ENCODE measurements around the gene RCAN1. TPM values are rescaled to one million over a fixed set of nuclear protein-coding genes. Genes with fewer than 3 reads are reported as not detected.

Gene RCAN1
- total and polyA plus RNA-seq, 4 donors: 26.7 to 67.9 (median 46.7) TPM

DNA sequence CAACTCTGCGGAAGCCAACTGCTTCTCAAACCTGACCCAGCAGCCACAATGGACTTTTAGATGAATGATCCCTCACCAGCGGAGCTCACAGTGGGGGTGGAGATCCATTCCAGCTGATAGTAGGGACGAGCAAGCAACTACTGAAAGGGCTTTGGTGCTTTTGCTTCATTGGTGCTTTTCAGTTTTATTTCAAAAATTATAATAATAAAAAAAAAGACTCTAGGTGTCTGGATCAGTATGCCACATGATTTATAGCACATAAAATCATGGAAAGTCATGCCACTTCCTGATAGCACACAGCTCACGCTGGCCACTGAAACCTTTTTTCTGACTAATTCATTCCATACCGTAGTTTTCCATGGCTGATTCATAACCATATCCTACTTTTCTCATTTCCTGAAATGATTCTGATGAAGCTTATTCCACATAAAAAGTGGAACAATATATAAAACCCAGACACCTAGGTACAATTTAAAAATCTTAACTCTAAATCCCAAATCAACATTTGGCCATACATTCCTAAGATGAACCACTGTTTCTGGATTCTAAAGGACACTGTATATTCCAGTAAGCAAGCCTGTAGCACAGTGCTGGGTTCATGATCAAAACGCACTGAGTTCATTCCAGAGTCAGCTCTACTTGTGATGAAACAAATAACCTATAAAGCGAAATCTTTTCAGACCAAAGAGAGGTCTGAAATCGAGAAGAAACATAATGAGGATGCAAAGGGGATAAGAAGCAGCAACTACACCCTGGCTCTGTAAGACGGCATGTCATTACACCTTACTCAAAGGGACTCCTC is 61.6 kb downstream of the RCAN1 start:
- no peak for DNase-seq (ENCODE audit: low spot score)
- 76% methylated on average over 9 of the region's 9 CpGs for WGBS
- Histone ChIP-seq H3K9me3 (ENCODE audit: control insufficient read depth in 4 of 4, low read length in 3 of 4) (no peaks in the 10 kb centered on the region), H3K9ac (ENCODE audit: low read depth in 1 of 2, low read length in 2 of 2) (no peak overlapping the region), H3K27me3 (ENCODE audit: control insufficient read depth in 4 of 4, insufficient read depth in 4 of 4, low read length in 3 of 4) (no peaks in the 10 kb centered on the region), H3K36me3 (ENCODE audit: control insufficient read depth in 4 of 4, insufficient read depth in 3 of 4, low read depth in 1 of 4, low read length in 3 of 4) (no peaks in the 10 kb centered on the region), H3K27ac (ENCODE audit: low read depth in 1 of 2, low read length in 2 of 2) (peak overlapping the region in 1 of 2 donors; percentile 1), H3K4me3 (ENCODE audit: low read depth in 1 of 3, low read length in 3 of 3) (no peak overlapping the region), H3K4me1 (ENCODE audit: control insufficient read depth in 4 of 4, insufficient read depth in 4 of 4, low read length in 3 of 4) (no peaks in the 10 kb centered on the region)
- TF ChIP-seq HNF4A (conservative IDR thresholded peaks at IDR 0.05) (no peak), FOXA2 (IDR thresholded peaks at IDR 0.05) (no peak), YY1 (IDR thresholded peaks at IDR 0.05) (no peak), TAF1 (conservative IDR thresholded peaks at IDR 0.05) (no peak), GABPA (IDR thresholded peaks at IDR 0.05 in 1 of 2, conservative IDR thresholded peaks at IDR 0.05 in 1 of 2) (no peak), HNF4G (IDR thresholded peaks at IDR 0.05) (no peak), EGR1 (IDR thresholded peaks at IDR 0.05; ENCODE audit: low read depth in 2 of 2) (no peak), JUND (IDR thresholded peaks at IDR 0.05) (no peak)
- TF ChIP-seq, protein P1, sequence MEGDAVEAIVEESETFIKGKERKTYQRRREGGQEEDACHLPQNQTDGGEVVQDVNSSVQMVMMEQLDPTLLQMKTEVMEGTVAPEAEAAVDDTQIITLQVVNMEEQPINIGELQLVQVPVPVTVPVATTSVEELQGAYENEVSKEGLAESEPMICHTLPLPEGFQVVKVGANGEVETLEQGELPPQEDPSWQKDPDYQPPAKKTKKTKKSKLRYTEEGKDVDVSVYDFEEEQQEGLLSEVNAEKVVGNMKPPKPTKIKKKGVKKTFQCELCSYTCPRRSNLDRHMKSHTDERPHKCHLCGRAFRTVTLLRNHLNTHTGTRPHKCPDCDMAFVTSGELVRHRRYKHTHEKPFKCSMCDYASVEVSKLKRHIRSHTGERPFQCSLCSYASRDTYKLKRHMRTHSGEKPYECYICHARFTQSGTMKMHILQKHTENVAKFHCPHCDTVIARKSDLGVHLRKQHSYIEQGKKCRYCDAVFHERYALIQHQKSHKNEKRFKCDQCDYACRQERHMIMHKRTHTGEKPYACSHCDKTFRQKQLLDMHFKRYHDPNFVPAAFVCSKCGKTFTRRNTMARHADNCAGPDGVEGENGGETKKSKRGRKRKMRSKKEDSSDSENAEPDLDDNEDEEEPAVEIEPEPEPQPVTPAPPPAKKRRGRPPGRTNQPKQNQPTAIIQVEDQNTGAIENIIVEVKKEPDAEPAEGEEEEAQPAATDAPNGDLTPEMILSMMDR (IDR thresholded peaks at IDR 0.05; ENCODE audit: low read depth, low read length, missing input control): no peak
- TF ChIP-seq, protein P2, sequence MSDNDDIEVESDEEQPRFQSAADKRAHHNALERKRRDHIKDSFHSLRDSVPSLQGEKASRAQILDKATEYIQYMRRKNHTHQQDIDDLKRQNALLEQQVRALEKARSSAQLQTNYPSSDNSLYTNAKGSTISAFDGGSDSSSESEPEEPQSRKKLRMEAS (IDR thresholded peaks at IDR 0.05): no peak

DNA sequence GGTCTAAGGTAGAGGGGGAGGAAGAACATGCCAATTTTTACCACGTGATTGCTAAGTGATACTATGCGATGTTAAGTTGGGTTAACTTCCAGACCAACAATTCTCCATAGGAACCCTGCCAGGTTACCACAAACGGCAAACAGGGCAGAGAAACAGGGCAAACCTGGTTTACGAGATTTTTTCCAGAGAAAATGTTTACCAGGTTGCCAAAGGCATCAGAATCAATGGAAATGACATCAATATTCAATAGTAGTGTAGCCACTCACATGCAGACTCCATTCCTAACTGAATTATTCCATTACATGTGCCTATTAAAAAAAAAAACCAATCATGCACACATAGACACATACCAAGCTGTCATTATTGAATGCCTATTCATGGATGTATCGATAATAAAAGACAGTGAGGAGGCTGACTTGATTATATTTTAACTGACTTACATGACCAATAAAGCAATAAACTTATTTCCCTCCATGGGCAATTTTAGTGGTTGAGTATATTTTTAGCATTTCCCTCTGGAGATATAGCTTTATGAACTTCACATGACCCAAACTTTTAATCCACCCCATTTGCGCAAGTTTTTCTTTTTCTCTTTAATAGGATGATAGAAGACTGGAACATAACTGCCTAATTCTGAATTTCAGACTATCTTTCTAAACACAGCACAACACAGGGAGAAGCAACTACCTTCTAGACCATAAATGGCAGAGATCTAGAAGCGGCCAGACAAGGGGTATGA is 62.4 kb downstream of the RCAN1 start:
- 75% methylated on average over 7 of the region's 7 CpGs for WGBS
- no peak overlapping the region for H3K4me3 ChIP-seq (ENCODE audit: low read depth in 1 of 3, low read length in 3 of 3)
- no peaks in the 10 kb centered on the region for H3K4me1 ChIP-seq (ENCODE audit: control insufficient read depth in 4 of 4, insufficient read depth in 4 of 4, low read length in 3 of 4)
- H3K9ac ChIP-seq (ENCODE audit: low read depth in 1 of 2, low read length in 2 of 2): no peak overlapping the region
- H3K27me3 ChIP-seq (ENCODE audit: control insufficient read depth in 4 of 4, insufficient read depth in 4 of 4, low read length in 3 of 4): no peaks in the 10 kb centered on the region
- no peaks in the 10 kb centered on the region for H3K36me3 ChIP-seq (ENCODE audit: control insufficient read depth in 4 of 4, insufficient read depth in 3 of 4, low read depth in 1 of 4, low read length in 3 of 4)
- H3K27ac ChIP-seq (ENCODE audit: low read depth in 1 of 2, low read length in 2 of 2): peak overlapping the region in 1 of 2 donors; percentile 1
- DNase-seq (ENCODE audit: low spot score): no peak
- peak in 1 of 2 donors; percentile 21 for TF ChIP-seq RXRA (IDR thresholded peaks at IDR 0.05)
- no peak for TF ChIP-seq EGR1 (IDR thresholded peaks at IDR 0.05; ENCODE audit: low read depth in 2 of 2)
- no peaks in the 10 kb centered on the region for H3K9me3 ChIP-seq (ENCODE audit: control insufficient read depth in 4 of 4, low read length in 3 of 4)

DNA sequence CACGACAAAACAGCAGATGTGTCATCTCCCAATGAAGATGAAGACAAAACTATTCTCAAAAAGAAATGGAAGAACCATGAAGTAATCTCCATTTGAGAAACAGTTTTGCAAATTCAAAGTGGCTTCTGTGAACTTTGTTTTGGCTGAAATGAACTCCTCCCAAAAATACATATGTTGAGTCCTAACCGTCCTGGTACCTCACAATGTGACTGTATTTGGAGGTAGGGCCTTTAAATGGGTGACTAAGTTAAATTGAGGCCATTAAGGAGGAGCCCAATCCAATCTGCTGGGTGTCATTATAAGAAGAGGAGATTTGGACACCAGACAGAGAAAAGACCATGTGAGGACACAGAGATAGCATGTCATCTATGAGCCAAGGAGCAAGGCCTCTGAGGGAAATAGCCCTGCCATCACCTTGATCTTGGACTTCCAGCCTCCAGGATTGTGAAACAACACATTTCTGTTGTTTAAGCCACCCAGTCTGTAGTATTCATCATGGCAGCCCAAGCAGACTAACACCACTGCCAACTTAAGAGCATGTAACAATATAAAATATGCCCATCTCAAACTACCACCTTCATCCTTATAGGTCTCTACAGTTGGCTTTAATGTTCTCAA is 64.6 kb downstream of the RCAN1 start:
- H3K27me3 ChIP-seq (ENCODE audit: control insufficient read depth in 4 of 4, insufficient read depth in 4 of 4, low read length in 3 of 4): no peaks in the 10 kb centered on the region
- H3K4me3 ChIP-seq (ENCODE audit: low read depth in 1 of 3, low read length in 3 of 3): no peak overlapping the region
- no peak for TF ChIP-seq HNF4A (conservative IDR thresholded peaks at IDR 0.05)
- TF ChIP-seq, protein P3, sequence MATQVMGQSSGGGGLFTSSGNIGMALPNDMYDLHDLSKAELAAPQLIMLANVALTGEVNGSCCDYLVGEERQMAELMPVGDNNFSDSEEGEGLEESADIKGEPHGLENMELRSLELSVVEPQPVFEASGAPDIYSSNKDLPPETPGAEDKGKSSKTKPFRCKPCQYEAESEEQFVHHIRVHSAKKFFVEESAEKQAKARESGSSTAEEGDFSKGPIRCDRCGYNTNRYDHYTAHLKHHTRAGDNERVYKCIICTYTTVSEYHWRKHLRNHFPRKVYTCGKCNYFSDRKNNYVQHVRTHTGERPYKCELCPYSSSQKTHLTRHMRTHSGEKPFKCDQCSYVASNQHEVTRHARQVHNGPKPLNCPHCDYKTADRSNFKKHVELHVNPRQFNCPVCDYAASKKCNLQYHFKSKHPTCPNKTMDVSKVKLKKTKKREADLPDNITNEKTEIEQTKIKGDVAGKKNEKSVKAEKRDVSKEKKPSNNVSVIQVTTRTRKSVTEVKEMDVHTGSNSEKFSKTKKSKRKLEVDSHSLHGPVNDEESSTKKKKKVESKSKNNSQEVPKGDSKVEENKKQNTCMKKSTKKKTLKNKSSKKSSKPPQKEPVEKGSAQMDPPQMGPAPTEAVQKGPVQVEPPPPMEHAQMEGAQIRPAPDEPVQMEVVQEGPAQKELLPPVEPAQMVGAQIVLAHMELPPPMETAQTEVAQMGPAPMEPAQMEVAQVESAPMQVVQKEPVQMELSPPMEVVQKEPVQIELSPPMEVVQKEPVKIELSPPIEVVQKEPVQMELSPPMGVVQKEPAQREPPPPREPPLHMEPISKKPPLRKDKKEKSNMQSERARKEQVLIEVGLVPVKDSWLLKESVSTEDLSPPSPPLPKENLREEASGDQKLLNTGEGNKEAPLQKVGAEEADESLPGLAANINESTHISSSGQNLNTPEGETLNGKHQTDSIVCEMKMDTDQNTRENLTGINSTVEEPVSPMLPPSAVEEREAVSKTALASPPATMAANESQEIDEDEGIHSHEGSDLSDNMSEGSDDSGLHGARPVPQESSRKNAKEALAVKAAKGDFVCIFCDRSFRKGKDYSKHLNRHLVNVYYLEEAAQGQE (IDR thresholded peaks at IDR 0.05): no peak
- no peak for DNase-seq (ENCODE audit: low spot score)
- no peaks in the 10 kb centered on the region for H3K9me3 ChIP-seq (ENCODE audit: control insufficient read depth in 4 of 4, low read length in 3 of 4)
- 75% methylated on average over 2 of the region's 2 CpGs for WGBS
- no peak overlapping the region for H3K9ac ChIP-seq (ENCODE audit: low read depth in 1 of 2, low read length in 2 of 2)
- peaks cover 1 to 8% (median 6%) of the 10 kb centered on the region in 4 donors for H3K4me1 ChIP-seq (ENCODE audit: control insufficient read depth in 4 of 4, insufficient read depth in 4 of 4, low read length in 3 of 4)
- H3K36me3 ChIP-seq (ENCODE audit: control insufficient read depth in 4 of 4, insufficient read depth in 3 of 4, low read depth in 1 of 4, low read length in 3 of 4): no peaks in the 10 kb centered on the region
- no peak overlapping the region for H3K27ac ChIP-seq (ENCODE audit: low read depth in 1 of 2, low read length in 2 of 2)

Measured in liver (tissue), 9 donors.